A673 (cell line): Measurements from ENCODE around the gene DLK1. TPM values are rescaled to one million over a fixed set of nuclear protein-coding genes. Genes with fewer than 3 reads are reported as not detected.

Source experiments
- BruUV-seq: library from RNA; stranded (reverse); fragments of 400-500 nt; replicated peaks from 2 replicates; lab custom pipeline; 2021; lab: Mats Ljungman, UMichigan
- CTCF ChIA-PET: fragments of 300-600 bp; sonication (Branson Sonifier 250); formaldehyde crosslinking; loops from one replicate; lab custom pipeline; 2022; ENCODE audit warnings: antibody characterized with exemption; lab: Charles Lee
- POLR2A ChIA-PET: fragments of 300-600 bp; sonication (Branson Sonifier 250); formaldehyde crosslinking; loops from one replicate; lab custom pipeline; 2022; ENCODE audit warnings: antibody characterized with exemption; ENCODE audit not compliant: low non-redundant PET; lab: Charles Lee
- DNase-seq: peaks from one replicate; pipeline ENCODE4 v3.0.0-alpha.2; 2015; ENCODE audit warnings: low spot score
- H3K27ac ChIP-seq: fragments of 200-600 bp; sonication (generic); 2 replicates; pipeline ENCODE4 v1.5.1; 2016; ENCODE audit warnings: mixed run types, low read depth, mild to moderate bottlenecking, mixed read lengths, antibody characterized with exemption, low read length; ENCODE audit not compliant: poor library complexity, severe bottlenecking
- H3K27me3 ChIP-seq: fragments of 200-600 bp; sonication (generic); replicated peaks from 2 replicates; pipeline ENCODE4 v1.6.1; 2017; ENCODE audit warnings: mixed run types, low read depth, mild to moderate bottlenecking, mixed read lengths, antibody characterized with exemption, low read length; ENCODE audit not compliant: insufficient read depth, poor library complexity
- H3K36me3 ChIP-seq: fragments of 200-600 bp; sonication (generic); 2 replicates; pipeline ENCODE4 v1.6.1; 2016; ENCODE audit warnings: mixed run types, mild to moderate bottlenecking, mixed read lengths, antibody characterized with exemption, low read length; ENCODE audit not compliant: insufficient read depth, poor library complexity, severe bottlenecking
- H3K4me1 ChIP-seq: fragments of 200-600 bp; sonication (generic); 2 replicates; pipeline ENCODE4 v1.6.1; 2017; ENCODE audit warnings: mixed run types, mild to moderate bottlenecking, mixed read lengths, antibody characterized with exemption, low read length; ENCODE audit not compliant: insufficient read depth, poor library complexity, severe bottlenecking
- H3K4me3 ChIP-seq: fragments of 200-600 bp; sonication (generic); 2 replicates; pipeline ENCODE4 v1.5.1; 2016; ENCODE audit warnings: low read depth, mixed run types, mild to moderate bottlenecking, mixed read lengths, low read length; ENCODE audit not compliant: poor library complexity, severe bottlenecking
- H3K9me3 ChIP-seq: fragments of 200-600 bp; sonication (generic); 2 replicates; pipeline ENCODE4 v1.6.1; 2016; ENCODE audit warnings: mixed run types, low read depth, mild to moderate bottlenecking, mixed read lengths, antibody characterized with exemption, low read length; ENCODE audit not compliant: poor library complexity, severe bottlenecking
- CTCF ChIP-seq: fragments of 300-800, 200-600 bp; sonication (generic); conservative IDR thresholded peaks from 2 replicates; pipeline ENCODE4 v1.5.1; 2017; ENCODE audit warnings: low read depth, mild to moderate bottlenecking, antibody characterized with exemption, low read length, moderate library complexity, mixed read lengths
- EZH2 ChIP-seq: fragments of 200-600 bp; sonication (generic); IDR thresholded peaks from 2 replicates; pipeline ENCODE4 v1.6.1; 2017; ENCODE audit warnings: borderline replicate concordance, low read depth, mild to moderate bottlenecking, mixed read lengths, antibody characterized with exemption, low read length; ENCODE audit not compliant: poor library complexity, severe bottlenecking
- intact Hi-C: fragments of 100-400 bp; cut with micrococcal nuclease; formaldehyde crosslinking; loops from one replicate; pipeline ENCODE4 v1.10.0; 2022; ENCODE audit not compliant: unreplicated experiment
- total RNA-seq: library from RNA; stranded (reverse); gene quantifications from 2 replicates; pipeline ENCODE4 v1.2.3, GENCODE V29; 2021

Gene DLK1
- total RNA-seq, 1 experiment from 2014 or later: not detected

GRCh38 chr14:100737526-100737925, 10.8 kb downstream of the DLK1 start:
- Histone ChIP-seq H3K4me3 (no peak overlapping the region), H3K27me3 (no peaks in the 10 kb centered on the region), H3K4me1 (no peaks in the 10 kb centered on the region), H3K36me3 (no peaks in the 10 kb centered on the region), H3K27ac (no peak overlapping the region), H3K9me3 (no peaks in the 10 kb centered on the region)
- intact Hi-C loops: no loop called here
- TF ChIP-seq EZH2: no peak
- TF ChIP-seq CTCF: no peak
- DNase-seq: no peak
- CTCF ChIA-PET: no interaction called here
- POLR2A ChIA-PET: no interaction called here
- no TSS peak for BruUV-seq

DNA sequence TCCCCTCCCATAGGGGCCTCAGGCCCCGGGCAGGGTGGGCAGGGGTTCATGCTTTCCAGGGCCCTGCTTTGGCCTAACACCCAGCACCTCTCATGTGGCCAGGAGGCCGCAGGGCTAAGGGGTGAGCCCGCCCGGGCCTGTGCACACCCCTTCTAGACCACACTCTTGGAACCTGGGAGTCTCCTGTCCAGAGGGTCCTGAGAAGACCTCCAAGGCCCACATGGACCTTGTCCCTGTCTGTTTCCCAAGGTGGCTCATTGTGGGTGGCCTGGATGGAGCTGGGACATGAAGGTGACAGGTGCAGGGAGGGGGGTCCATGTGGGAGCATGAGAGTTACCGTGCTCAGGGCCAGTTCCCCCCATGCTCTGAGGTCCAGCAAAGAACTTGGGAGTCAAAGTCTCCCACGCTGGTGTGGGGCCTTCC, 11.6 kb downstream of the DLK1 start:
- no peak overlapping the region for H3K27ac ChIP-seq
- H3K4me1 ChIP-seq: no peaks in the 10 kb centered on the region
- BruUV-seq: no TSS peak
- no peaks in the 10 kb centered on the region for H3K27me3 ChIP-seq
- H3K36me3 ChIP-seq: no peaks in the 10 kb centered on the region
- H3K4me3 ChIP-seq: no peak overlapping the region
- no peak for TF ChIP-seq EZH2
- TF ChIP-seq CTCF: no peak
- no peak for DNase-seq
- intact Hi-C loops: no loop called here
- ChIA-PET POLR2A (no interaction called here), CTCF (no interaction called here)
- H3K9me3 ChIP-seq: no peaks in the 10 kb centered on the region

DNA sequence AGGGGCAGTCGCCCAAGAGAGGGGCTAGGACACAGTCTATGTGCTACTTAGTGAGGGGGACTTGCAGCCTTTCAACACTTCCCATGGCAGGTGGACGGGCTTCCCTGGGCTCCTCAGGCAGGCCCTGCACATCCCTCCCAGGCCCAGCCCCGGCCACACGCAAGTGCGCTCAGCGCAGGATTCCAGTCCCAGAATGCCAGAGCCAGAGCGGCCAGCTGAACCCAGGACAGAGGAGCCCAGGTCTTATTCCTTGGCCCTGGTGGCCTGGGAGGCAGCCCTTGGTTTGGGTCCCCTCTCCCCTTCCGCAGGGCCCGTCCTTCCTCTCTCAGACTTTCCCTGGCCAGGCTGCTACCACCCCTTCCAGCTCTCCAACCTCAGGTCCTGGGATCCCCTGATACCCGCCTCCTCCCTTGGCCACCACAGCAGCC, 12.0 kb downstream of the DLK1 start:
- no TSS peak for BruUV-seq
- CTCF ChIA-PET: interaction anchor here (0.8 kb wide), 1 partner anchor 353 kb away, joined by 3 read pairs; no protein-coding TSS in a partner anchor

More for the DNA sequence above, 12.0 kb downstream of the DLK1 start:
- no peaks in the 10 kb centered on the region for H3K9me3 ChIP-seq
- H3K36me3 ChIP-seq: no peaks in the 10 kb centered on the region
- DNase-seq: no peak
- no peaks in the 10 kb centered on the region for H3K27me3 ChIP-seq
- intact Hi-C loops: no loop called here
- H3K27ac ChIP-seq: no peak overlapping the region
- TF ChIP-seq EZH2 (no peak), CTCF (no peak)
- POLR2A ChIA-PET: no interaction called here
- H3K4me3 ChIP-seq: no peak overlapping the region
- H3K4me1 ChIP-seq: no peaks in the 10 kb centered on the region
